ENCODE data around the gene ALG11.
"Not testable (repeated sequence)": the region's sequence is repeated elsewhere in the genome, so short reads cannot be mapped to it uniquely, and the experiment has no call there.

Gene ALG11

GRCh38 chr13:52029569-52029968 is 17.4 kb downstream of the ALG11 start:
- no peak for DNase-seq (ENCODE audit: low read depth)

DNA sequence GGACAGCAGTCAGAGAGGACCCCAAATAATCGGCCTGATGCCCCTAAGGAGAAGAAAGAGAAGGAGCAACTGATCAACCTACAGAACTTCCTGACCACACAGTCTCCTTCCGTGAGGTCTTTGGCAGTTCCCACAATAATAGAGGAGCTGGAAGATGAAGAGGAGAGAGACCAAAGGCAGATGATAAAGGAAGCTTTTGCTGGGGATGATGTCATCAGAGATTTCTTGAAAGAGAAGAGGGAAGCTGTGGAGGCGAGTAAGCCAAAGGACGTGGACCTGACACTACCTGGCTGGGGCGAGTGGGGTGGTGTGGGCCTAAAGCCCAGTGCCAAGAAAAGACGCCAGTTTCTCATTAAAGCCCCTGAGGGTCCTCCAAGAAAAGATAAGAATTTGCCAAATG is 18.2 kb downstream of the ALG11 start:
- DNase-seq (ENCODE audit: low read depth), result not testable (repeated sequence)

DNA sequence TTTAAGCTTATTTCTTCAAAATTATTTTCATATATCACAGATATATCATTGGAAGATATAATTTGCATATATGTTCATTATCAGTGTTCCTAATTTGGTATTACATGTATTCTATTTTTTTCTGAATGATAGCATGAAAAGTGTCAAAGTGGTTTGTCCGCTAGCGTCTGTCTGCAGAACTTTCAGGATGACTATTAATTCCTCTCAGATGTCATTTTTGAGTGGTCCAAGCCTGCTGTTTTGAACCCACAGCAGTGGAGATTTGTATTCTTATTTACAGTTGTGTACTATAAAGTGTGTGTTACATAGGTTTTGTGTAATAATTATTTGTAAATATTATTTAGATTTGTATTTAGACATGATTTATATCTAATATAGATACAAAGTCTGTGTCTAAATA is 20.8 kb downstream of the ALG11 start:
- no peak for DNase-seq (ENCODE audit: low read depth)

GRCh38 chr13:52034616-52035226 is 22.5 kb downstream of the ALG11 start:
- no peak for DNase-seq (ENCODE audit: low read depth)

- no peak for DNase-seq (ENCODE audit: low read depth)
These were observed 23.8 kb downstream of the ALG11 start for GRCh38 chr13:52036037-52036436.

DNA sequence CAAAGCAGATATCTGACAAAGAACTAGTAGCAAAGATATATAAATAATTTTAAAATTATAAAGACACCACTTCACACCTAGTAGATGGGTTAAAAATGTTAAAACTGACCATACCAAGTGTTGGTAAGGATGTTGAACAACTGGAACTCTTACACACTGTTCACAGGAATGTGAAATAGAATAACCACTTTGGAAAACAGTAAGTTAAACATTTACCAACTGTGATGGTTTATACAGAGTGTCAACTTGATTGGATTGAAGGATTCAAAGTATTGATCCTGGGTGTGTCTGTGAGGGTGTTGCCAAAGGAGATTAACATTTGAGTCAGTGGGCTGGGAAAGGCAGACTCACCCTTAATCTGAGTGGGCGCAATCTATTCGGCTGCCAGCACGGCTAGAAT is 31.5 kb downstream of the ALG11 start:
- no peak for DNase-seq (ENCODE audit: low read depth)

DNA sequence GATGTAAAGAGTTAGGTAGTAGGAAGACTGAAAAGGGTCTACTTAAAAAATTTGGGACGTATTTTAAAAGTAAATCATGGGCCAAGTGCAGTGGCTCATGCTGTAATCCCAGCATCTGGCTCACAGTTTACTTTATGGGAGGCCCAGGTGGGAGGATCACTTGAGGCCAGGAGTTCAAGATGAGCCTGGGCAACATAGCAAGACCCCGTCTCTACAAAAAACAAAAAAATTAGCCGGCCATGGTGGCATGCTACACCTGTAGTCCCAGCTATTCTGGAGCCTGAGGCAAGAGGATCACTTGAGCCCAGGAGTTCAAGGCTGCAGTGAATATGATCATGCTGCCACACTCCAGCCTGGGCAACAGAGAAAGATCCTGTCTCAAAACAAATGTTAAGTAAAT is 35.3 kb downstream of the ALG11 start:
- no peak for DNase-seq (ENCODE audit: low read depth)

DNA sequence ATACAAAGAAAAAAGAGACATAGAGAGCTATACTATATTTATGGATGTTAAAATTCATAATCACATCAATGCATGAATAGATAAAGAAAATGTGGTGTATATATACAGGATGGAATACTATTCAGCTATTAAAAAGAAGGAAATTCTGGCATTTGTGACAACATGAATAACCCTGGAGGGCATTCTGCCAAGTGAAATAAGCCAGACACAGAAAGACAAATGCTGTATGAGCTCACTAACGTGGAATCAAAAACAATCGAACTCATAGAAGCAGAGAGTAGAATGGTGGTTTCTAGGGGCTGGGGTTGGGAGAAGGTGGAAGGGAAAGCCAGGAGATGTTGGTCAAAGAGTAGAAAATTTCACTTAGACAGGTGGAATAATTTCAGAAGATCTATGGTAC is 36.3 kb downstream of the ALG11 start:
- DNase-seq (ENCODE audit: low read depth), result no peak

GRCh38 chr13:52051400-52051799 is 39.2 kb downstream of the ALG11 start:
- DNase-seq (ENCODE audit: low read depth), result no peak

DNA sequence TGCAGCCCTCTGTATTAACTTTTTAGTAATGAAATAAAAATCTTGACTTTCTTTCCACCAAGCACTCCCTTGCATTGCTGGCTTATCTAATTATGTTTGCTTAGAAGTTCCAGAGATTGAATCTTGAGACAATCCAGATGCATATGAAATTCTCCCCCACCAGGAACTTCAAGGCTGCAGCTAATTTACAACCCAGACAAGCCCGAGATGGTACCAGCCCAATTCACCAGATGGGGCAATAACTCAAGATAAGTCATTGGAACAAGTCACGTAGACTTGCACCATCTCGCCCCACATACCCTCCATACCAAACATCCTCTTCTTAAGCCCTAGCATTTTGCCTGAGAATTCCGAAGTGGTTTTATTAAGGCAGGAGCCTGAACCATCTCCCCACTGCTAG is 41.3 kb downstream of the ALG11 start:
- no peak for DNase-seq (ENCODE audit: low read depth)

DNA sequence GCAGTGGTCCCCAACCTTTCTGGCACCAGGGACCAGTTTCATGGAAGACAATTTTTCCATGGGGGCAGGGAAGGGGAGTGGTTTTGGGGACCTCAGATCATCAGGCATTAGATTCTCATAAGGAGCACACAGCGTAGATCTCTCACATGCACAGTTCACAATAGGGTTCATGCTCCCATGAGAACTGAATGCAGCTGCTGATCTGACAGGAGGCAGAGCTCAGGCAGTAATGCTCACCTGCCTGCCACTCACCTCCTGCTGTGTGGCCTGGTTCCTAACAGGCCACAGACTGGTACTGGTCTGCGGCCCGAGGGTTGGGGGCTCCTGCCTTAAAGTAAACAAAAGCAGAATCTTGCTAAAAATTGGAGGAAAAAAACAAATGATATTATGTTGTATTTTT is 48.9 kb downstream of the ALG11 start:
- DNase-seq (ENCODE audit: low read depth), result not testable (repeated sequence)

GRCh38 chr13:52061587-52061986 is 49.4 kb downstream of the ALG11 start:
- no peak for DNase-seq (ENCODE audit: low read depth)

GRCh38 chr13:52067237-52067636 is 55.0 kb downstream of the ALG11 start:
- no peak for DNase-seq (ENCODE audit: low read depth)

DNA sequence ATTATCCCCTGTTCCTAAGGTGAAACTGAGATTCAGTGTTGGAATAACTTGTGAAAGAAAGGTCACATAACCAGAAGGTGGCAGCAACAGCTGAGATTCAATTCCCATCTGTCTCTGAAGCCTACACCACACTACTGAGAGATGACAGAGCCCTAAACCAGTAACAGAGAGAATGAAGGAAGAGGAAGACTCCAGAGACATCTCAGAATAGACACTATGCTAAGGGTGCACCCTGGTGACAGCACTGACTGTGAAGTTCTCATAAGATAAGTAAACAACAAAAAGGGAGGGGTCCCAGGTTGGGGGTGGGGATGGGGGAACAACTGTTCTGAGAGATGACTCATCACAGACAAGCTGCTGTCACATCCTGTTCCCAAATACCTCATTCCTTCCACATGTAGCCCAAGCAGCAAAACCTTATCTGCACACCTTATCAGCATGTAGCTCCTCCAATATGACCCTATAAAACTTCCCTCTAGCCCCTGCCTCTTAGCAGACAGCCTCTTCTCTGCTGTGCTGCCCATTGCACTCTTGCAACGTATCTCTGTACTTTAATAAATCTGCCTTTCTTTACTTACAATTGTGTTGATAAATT is 58.8 kb downstream of the ALG11 start:
- DNase-seq (ENCODE audit: low read depth), result peak; percentile 20
